Hepatocyte (in vitro differentiated cells): ENCODE measurements around the gene GPN2. TPM values are rescaled to one million over a fixed set of nuclear protein-coding genes. Genes with fewer than 3 reads are reported as not detected.

ENCODE experiments used
- DNase-seq: peaks from one replicate; pipeline ENCODE4 v3.0.0-alpha.2; 2016; ENCODE audit warnings: low spot score
- H2AFZ ChIP-seq: fragments of 200-600 bp; sonication (generic); 2 replicates; pipeline ENCODE4 v1.6.0; 2016; ENCODE audit warnings: antibody characterized with exemption, mild to moderate bottlenecking
- H3K27ac ChIP-seq: fragments of 200-600 bp; sonication (generic); 2 replicates; pipeline ENCODE4 v1.5.1; 2016; ENCODE audit warnings: mild to moderate bottlenecking
- H3K27me3 ChIP-seq: fragments of 200-600 bp; sonication (generic); 2 replicates; pipeline ENCODE4 v1.6.1; 2016
- H3K36me3 ChIP-seq: fragments of 200-600 bp; sonication (generic); replicated peaks from 2 replicates; pipeline ENCODE4 v1.5.1; 2016; ENCODE audit warnings: low read depth; ENCODE audit not compliant: insufficient read depth
- H3K4me1 ChIP-seq: fragments of 200-600 bp; sonication (generic); 2 replicates; pipeline ENCODE4 v1.5.1; 2016; ENCODE audit warnings: mild to moderate bottlenecking, moderate library complexity; ENCODE audit not compliant: insufficient read depth
- H3K4me2 ChIP-seq: fragments of 200-600 bp; sonication (generic); 2 replicates; pipeline ENCODE4 v1.6.0; 2016
- H3K4me3 ChIP-seq: fragments of 200-600 bp; sonication (generic); 2 replicates; pipeline ENCODE4 v1.5.1; 2016; ENCODE audit warnings: mild to moderate bottlenecking
- H3K79me2 ChIP-seq: fragments of 200-600 bp; sonication (generic); 2 replicates; pipeline ENCODE4 v1.6.0; 2017; ENCODE audit warnings: mild to moderate bottlenecking
- H3K9me2 ChIP-seq: fragments of 200-600 bp; sonication (generic); replicated peaks from 2 replicates; pipeline ENCODE4 v1.6.0; 2017; ENCODE audit warnings: mild to moderate bottlenecking; ENCODE audit not compliant: insufficient read depth
- H3K9me3 ChIP-seq: fragments of 200-600 bp; sonication (generic); 2 replicates; pipeline ENCODE4 v1.5.1; 2016; ENCODE audit warnings: low read depth, mild to moderate bottlenecking
- H4K20me1 ChIP-seq: fragments of 200-600 bp; sonication (generic); 2 replicates; pipeline ENCODE4 v1.6.0; 2016; ENCODE audit warnings: mild to moderate bottlenecking; ENCODE audit not compliant: insufficient read depth, poor library complexity, severe bottlenecking
- EZH2 ChIP-seq: fragments of 200-600 bp; sonication (generic); IDR thresholded peaks from 2 replicates; pipeline ENCODE4 v1.6.1; 2016; ENCODE audit warnings: antibody characterized with exemption, mild to moderate bottlenecking, borderline replicate concordance
- EZH2phosphoT487 ChIP-seq: fragments of 200-600 bp; sonication (generic); IDR thresholded peaks from one replicate; pipeline ENCODE4 v1.6.1; 2018; ENCODE audit warnings: antibody characterized with exemption, mild to moderate bottlenecking, low read depth, moderate library complexity; ENCODE audit not compliant: unreplicated experiment, severe bottlenecking
- WGBS: methylation state at CpG from one replicate; pipeline ENCODE4 v1.1.6; 2016; ENCODE audit warnings: low lambda C conversion rate; ENCODE audit errors: missing lambda C conversion rate; 5-methylcytosine and 5-hydroxymethylcytosine counted together
- polyA plus RNA-seq: library from polyadenylated mRNA; unstranded; fragments of >200 nt; fragmentation: Nextera tagmentation; extraction: Ambion mirVana; gene quantifications from 2 replicates; pipeline ENCODE4 v1.2.1, GENCODE V29; 2016
- total RNA-seq: library from RNA; depleted of rRNA; stranded (reverse); fragments of >200 nt; gene quantifications from 2 replicates; pipeline ENCODE4 v1.2.3, GENCODE V29; 2014
- TF ChIP-seq, protein P1 (sequence below): fragments of 200-600 bp; sonication (generic); IDR thresholded peaks from 2 replicates; pipeline ENCODE4 v1.5.1; 2016; ENCODE audit warnings: antibody characterized with exemption, mild to moderate bottlenecking; ENCODE audit not compliant: poor library complexity

The GPN2 gene
- total and polyA plus RNA-seq, 2 experiments from 2014 or later, result 12.6 to 37.9 TPM

GRCh38 chr1:26858891-26859640 lies 31.0 kb downstream of the GPN2 start:
- H3K4me3 ChIP-seq, result no peak overlapping the region
- H2AFZ ChIP-seq, result no peak overlapping the region
- WGBS, result 89% methylated on average over 7 of the region's 7 CpGs
- no peaks in the 10 kb centered on the region for H3K36me3 ChIP-seq
- H3K4me1 ChIP-seq, result peaks cover 9% of the 10 kb centered on the region
- no peaks in the 10 kb centered on the region for H3K9me3 ChIP-seq
- H4K20me1 ChIP-seq, result no peaks in the 10 kb centered on the region
- no peak for DNase-seq
- H3K27me3 ChIP-seq, result no peaks in the 10 kb centered on the region
- H3K79me2 ChIP-seq, result no peaks in the 10 kb centered on the region
- H3K4me2 ChIP-seq, result no peak overlapping the region
- TF ChIP-seq, protein P1, sequence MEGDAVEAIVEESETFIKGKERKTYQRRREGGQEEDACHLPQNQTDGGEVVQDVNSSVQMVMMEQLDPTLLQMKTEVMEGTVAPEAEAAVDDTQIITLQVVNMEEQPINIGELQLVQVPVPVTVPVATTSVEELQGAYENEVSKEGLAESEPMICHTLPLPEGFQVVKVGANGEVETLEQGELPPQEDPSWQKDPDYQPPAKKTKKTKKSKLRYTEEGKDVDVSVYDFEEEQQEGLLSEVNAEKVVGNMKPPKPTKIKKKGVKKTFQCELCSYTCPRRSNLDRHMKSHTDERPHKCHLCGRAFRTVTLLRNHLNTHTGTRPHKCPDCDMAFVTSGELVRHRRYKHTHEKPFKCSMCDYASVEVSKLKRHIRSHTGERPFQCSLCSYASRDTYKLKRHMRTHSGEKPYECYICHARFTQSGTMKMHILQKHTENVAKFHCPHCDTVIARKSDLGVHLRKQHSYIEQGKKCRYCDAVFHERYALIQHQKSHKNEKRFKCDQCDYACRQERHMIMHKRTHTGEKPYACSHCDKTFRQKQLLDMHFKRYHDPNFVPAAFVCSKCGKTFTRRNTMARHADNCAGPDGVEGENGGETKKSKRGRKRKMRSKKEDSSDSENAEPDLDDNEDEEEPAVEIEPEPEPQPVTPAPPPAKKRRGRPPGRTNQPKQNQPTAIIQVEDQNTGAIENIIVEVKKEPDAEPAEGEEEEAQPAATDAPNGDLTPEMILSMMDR, result no peak
- no peaks in the 10 kb centered on the region for H3K9me2 ChIP-seq
- no peak overlapping the region for H3K27ac ChIP-seq

GRCh38 chr1:26858160-26858559 lies 31.9 kb downstream of the GPN2 start:
- Histone ChIP-seq H3K9me2 (no peaks in the 10 kb centered on the region), H2AFZ (no peak overlapping the region), H3K4me1 (peaks cover 2% of the 10 kb centered on the region), H3K4me3 (no peak overlapping the region), H3K9me3 (no peaks in the 10 kb centered on the region), H3K79me2 (no peaks in the 10 kb centered on the region), H3K27me3 (no peaks in the 10 kb centered on the region), H3K27ac (no peak overlapping the region), H3K36me3 (no peaks in the 10 kb centered on the region), H3K4me2 (no peak overlapping the region), H4K20me1 (no peaks in the 10 kb centered on the region)
- WGBS, result 92% methylated on average over 4 of the region's 4 CpGs
- TF ChIP-seq, protein P1, result no peak
- no peak for TF ChIP-seq EZH2phosphoT487
- TF ChIP-seq EZH2, result no peak
- no peak for DNase-seq

- Histone ChIP-seq H3K4me1 (no peaks in the 10 kb centered on the region), H3K27me3 (no peaks in the 10 kb centered on the region), H3K36me3 (no peaks in the 10 kb centered on the region), H3K4me2 (no peak overlapping the region), H4K20me1 (no peaks in the 10 kb centered on the region), H2AFZ (no peak overlapping the region), H3K4me3 (no peak overlapping the region), H3K9me3 (no peaks in the 10 kb centered on the region), H3K9me2 (no peaks in the 10 kb centered on the region), H3K79me2 (no peaks in the 10 kb centered on the region), H3K27ac (no peak overlapping the region)
- TF ChIP-seq, protein P1, result no peak
- TF ChIP-seq EZH2, result no peak
- TF ChIP-seq EZH2phosphoT487, result no peak
- no peak for DNase-seq
- 88% methylated on average over 8 of the region's 8 CpGs for WGBS
Measured at GRCh38 chr1:26857473-26858060, 32.5 kb downstream of the GPN2 start.
